HepG2 (cell line): ENCODE measurements around the gene KLF12. TPM values are rescaled to one million over a fixed set of nuclear protein-coding genes. Genes with fewer than 3 reads are reported as not detected.

Source experiments
- ATAC-seq: fragments of 200-7000 bp; cut with Tn5 transposase; 3 replicates; pipeline ENCODE4 v1.9.1; 2020; ENCODE audit warnings: mild to moderate bottlenecking, moderate library complexity
- BruUV-seq: library from RNA; stranded (reverse); fragments of 400-500 nt; replicated peaks from 2 replicates; lab custom pipeline; 2021; lab: Mats Ljungman, UMichigan
- CTCF ChIA-PET: fragments of 300-600 bp; formaldehyde crosslinking; extraction: SDS; loops from one replicate; lab custom pipeline; 2021; ENCODE audit warnings: low total read pairs, inconsistent platforms, low intra/inter-chr PET ratio; lab: Yijun Ruan, JAX
- POLR2A ChIA-PET: fragments of 350-600 bp; sonication (Branson Sonifier 250); formaldehyde crosslinking; loops from one replicate; lab custom pipeline; 2020; ENCODE audit warnings: antibody characterized with exemption, inconsistent platforms; lab: Yijun Ruan, JAX
- DNase-seq: peaks from one replicate; pipeline ENCODE4 v3.0.0-alpha.2; 2015; ENCODE audit warnings: low spot score
- FAIRE-seq: peaks from 3 replicates; lab custom pipeline; 2011; peaks lifted over from hg19 to GRCh38; lab: Jason Lieb, UNC
- H2AFZ ChIP-seq: one replicate; pipeline ENCODE4 v1.6.1; 2011; ENCODE audit warnings: low read length, inconsistent platforms
- H3K27ac ChIP-seq: fragments of 300-600 bp; 3 replicates; pipeline ENCODE4 v1.8.0; 2011; ENCODE audit warnings: mixed run types, mild to moderate bottlenecking, mixed read lengths, low read length, inconsistent platforms; ENCODE audit not compliant: insufficient read depth; ENCODE audit errors: extremely low read length
- H3K27me3 ChIP-seq, 2 experiments: fragments of 200-600 bp in 1 of 2; 2 replicates in 1 of 2; 3 replicates in 1 of 2; pipeline versions ENCODE4 v1.6.0 to v1.8.0; 2011; ENCODE audit warnings: low read length in 2 of 2, mild to moderate bottlenecking in 2 of 2, moderate library complexity in 2 of 2, inconsistent platforms in 1 of 2; ENCODE audit not compliant: insufficient read depth in 2 of 2, control insufficient read depth in 1 of 2
- H3K36me3 ChIP-seq, 2 experiments: fragments of 200-600 bp in 1 of 2; replicated peaks in 1 of 2; 2 replicates in 1 of 2; 3 replicates in 1 of 2; pipeline versions ENCODE4 v1.5.1 to v1.8.0; 2011; ENCODE audit warnings: low read length in 2 of 2, inconsistent platforms in 1 of 2; ENCODE audit not compliant: insufficient read depth in 2 of 2, control insufficient read depth in 1 of 2
- H3K4me1 ChIP-seq: 2 replicates; pipeline ENCODE4 v1.5.1; 2012; ENCODE audit warnings: low read length, inconsistent platforms; ENCODE audit not compliant: insufficient read depth
- H3K4me2 ChIP-seq: 2 replicates; pipeline ENCODE4 v1.6.0; 2011; ENCODE audit warnings: low read depth, low read length, inconsistent platforms
- H3K4me3 ChIP-seq, 3 experiments: fragments of 200-600 bp in 1 of 3; sonication (generic), shearing (Covaris generic) in 1 of 3; replicated peaks in 1 of 3; 2 replicates each; pipeline ENCODE4 v1.5.1; 2011 to 2016; ENCODE audit warnings: low read length in 3 of 3, inconsistent platforms in 2 of 3, low read depth in 2 of 3, mild to moderate bottlenecking in 2 of 3, control low read depth in 1 of 3, mixed read lengths in 1 of 3; ENCODE audit not compliant: insufficient read depth in 1 of 3
- H3K79me2 ChIP-seq: one replicate; pipeline ENCODE4 v1.6.1; 2011; ENCODE audit warnings: low read length, inconsistent platforms; ENCODE audit not compliant: insufficient read depth
- H3K9ac ChIP-seq: 2 replicates; pipeline ENCODE4 v1.6.0; 2011; ENCODE audit warnings: mild to moderate bottlenecking, low read depth, low read length, inconsistent platforms; ENCODE audit not compliant: insufficient read depth
- H3K9me3 ChIP-seq: 2 replicates; pipeline ENCODE4 v1.5.1; 2012; ENCODE audit warnings: mild to moderate bottlenecking, low read length
- H4K20me1 ChIP-seq: 2 replicates; pipeline ENCODE4 v1.6.0; 2011; ENCODE audit warnings: inconsistent platforms, mild to moderate bottlenecking, low read length, moderate library complexity; ENCODE audit not compliant: insufficient read depth
- CHD4 ChIP-seq: fragments of 200-600 bp; sonication (generic); IDR thresholded peaks from 2 replicates; pipeline ENCODE4 v1.7.0; 2017; ENCODE audit warnings: mild to moderate bottlenecking, low read length, borderline replicate concordance
- ETV5 ChIP-seq: IDR thresholded peaks from 2 replicates; pipeline ENCODE4 v1.6.1; 2018; ENCODE audit warnings: missing biosample characterization, missing genetic modification reagents, inconsistent platforms, borderline replicate concordance
- MIXL1 ChIP-seq: IDR thresholded peaks from 2 replicates; pipeline ENCODE4 v1.6.1; 2016
- NBN ChIP-seq: fragments of 450-650 bp; conservative IDR thresholded peaks from 2 replicates; pipeline ENCODE4 v1.6.1; 2017
- NCOA5 ChIP-seq: sonication (generic); formaldehyde crosslinking; IDR thresholded peaks from 2 replicates; pipeline ENCODE4 v1.4.0; 2020; ENCODE audit warnings: missing genetic modification reagents
- NFE2L2 ChIP-seq: fragments of 150-350 bp; IDR thresholded peaks from 2 replicates; pipeline ENCODE4 v1.6.1; 2014; ENCODE audit warnings: low read length
- PRMT3 ChIP-seq: sonication (generic); formaldehyde crosslinking; IDR thresholded peaks from 2 replicates; pipeline ENCODE4 v1.8.1; 2022; ENCODE audit warnings: low read depth, mild to moderate bottlenecking, moderate library complexity, missing genetic modification reagents, borderline replicate concordance
- RARG ChIP-seq: sonication (generic); formaldehyde crosslinking; IDR thresholded peaks from 2 replicates; pipeline ENCODE4 v1.4.0; 2020; ENCODE audit warnings: low read depth, mild to moderate bottlenecking, missing genetic modification reagents
- SMAD3 ChIP-seq: sonication (generic); formaldehyde crosslinking; IDR thresholded peaks from 2 replicates; pipeline ENCODE4 v1.4.0; 2020; ENCODE audit warnings: missing genetic modification reagents
- SNRNP70 ChIP-seq: fragments of 200-400 bp; formaldehyde crosslinking; IDR thresholded peaks from 2 replicates; pipeline ENCODE4 v1.6.1; 2017; ENCODE audit warnings: mild to moderate bottlenecking, low read depth, low read length, moderate library complexity
- SP1 ChIP-seq, 2 experiments: fragments of 450-650 bp in 1 of 2; sonication (generic) in 1 of 2; formaldehyde crosslinking in 1 of 2; IDR thresholded peaks; 2 replicates each; pipeline versions ENCODE4 v1.4.0 to v1.6.1; 2016 to 2020; ENCODE audit warnings: missing genetic modification reagents in 1 of 2
- ZNF709 ChIP-seq: sonication (generic); formaldehyde crosslinking; IDR thresholded peaks from 2 replicates; pipeline ENCODE4 v1.5.0; 2020; ENCODE audit warnings: mild to moderate bottlenecking, missing genetic modification reagents
- WGBS: methylation state at CpG from one replicate; pipeline ENCODE4 v1.1.6; 2017; ENCODE audit warnings: low lambda C conversion rate; 5-methylcytosine and 5-hydroxymethylcytosine counted together
- in situ Hi-C: cut with HindIII; loops from 2 replicates; pipeline ENCODE4 v1.10.0; 2017; ENCODE audit warnings: low pct_unique_long_range_greater_than_20kb; ENCODE audit not compliant: extremely low pct_ligation_motif_present
- intact Hi-C: fragments of 100-400 bp; cut with micrococcal nuclease; formaldehyde crosslinking; loops from one replicate; pipeline ENCODE4 v1.10.0; 2022; ENCODE audit not compliant: unreplicated experiment
- polyA plus RNA-seq, 8 experiments: library from polyadenylated mRNA; depleted of rRNA in 3 of 8; stranded (reverse) in 7 of 8; unstranded in 1 of 8; fragments of >200 nt; fragmentation: Illumina TruSeq in 4 of 8; extraction: Trizol in 4 of 8; gene quantifications; 2 replicates each; pipeline versions ENCODE4 v1.2.1 to v1.2.3, GENCODE V29; 2011 to 2016; ENCODE audit warnings: low read depth in 4 of 8, missing spikeins in 1 of 8, mixed read lengths in 1 of 8; ENCODE audit not compliant: insufficient read depth in 1 of 8
- total RNA-seq, 5 experiments: library from RNA; depleted of rRNA; stranded (reverse); fragments of >200 nt; fragmentation: Illumina TruSeq; extraction: Trizol; gene quantifications; 2 replicates each; pipeline ENCODE4 v1.2.3, GENCODE V29; 2016; ENCODE audit warnings: low read depth in 1 of 5
- TF ChIP-seq, protein P1 (sequence below): IDR thresholded peaks from 2 replicates; pipeline ENCODE4 v1.6.1; 2016; ENCODE audit warnings: control low read depth
- TF ChIP-seq, protein P2 (sequence below): sonication (generic); formaldehyde crosslinking; IDR thresholded peaks from 2 replicates; pipeline ENCODE4 v1.8.1; 2022; ENCODE audit warnings: mild to moderate bottlenecking, missing genetic modification reagents
- TF ChIP-seq, protein P3 (sequence below): IDR thresholded peaks from 2 replicates; pipeline ENCODE4 v1.6.1; 2016; ENCODE audit warnings: low read depth
- TF ChIP-seq, protein P4 (sequence below): sonication (generic); formaldehyde crosslinking; IDR thresholded peaks from 2 replicates; pipeline ENCODE4 v1.5.0; 2020; ENCODE audit warnings: missing genetic modification reagents
- TF ChIP-seq, protein P5 (sequence below): IDR thresholded peaks from 2 replicates; pipeline ENCODE4 v1.4.0; 2020; ENCODE audit warnings: mild to moderate bottlenecking, missing genetic modification reagents

KLF12 gene
- total and polyA plus RNA-seq, 2 of the 13 experiments (the other 11 are each of a cell fraction or from before 2014, with no cell fraction given): 0.66 to 1.5 TPM

DNA sequence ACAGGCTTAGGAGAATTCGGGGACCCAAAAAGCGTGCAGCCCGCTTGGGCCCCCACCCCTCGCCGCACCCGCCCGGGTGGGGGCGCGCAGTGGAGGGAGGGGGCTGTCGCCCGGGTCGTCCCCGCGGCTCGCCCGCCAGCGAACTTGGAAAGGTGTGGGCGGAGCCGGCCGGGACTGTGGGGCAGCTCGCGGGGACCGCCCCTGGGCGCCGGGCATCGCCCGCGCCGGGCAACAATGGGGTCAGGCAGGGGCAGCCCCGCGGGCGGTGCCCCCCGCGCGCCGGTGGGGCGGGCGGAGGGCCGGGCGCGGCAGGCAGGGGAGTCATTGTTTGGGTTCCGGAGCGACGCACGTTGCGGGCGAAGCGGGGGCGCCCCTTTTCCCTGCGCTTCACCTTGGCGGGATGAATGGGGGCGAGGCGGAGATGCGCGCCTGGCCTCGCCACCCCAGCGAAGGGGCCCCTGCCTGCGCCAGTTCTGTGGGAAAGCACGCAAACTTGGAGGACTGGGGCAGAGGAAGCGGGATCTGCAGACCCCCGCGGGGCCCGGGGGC is 647 bp upstream of the KLF12 start:
- BruUV-seq: no TSS peak
- peak overlapping the region; percentile 60 for H3K27ac ChIP-seq
- H3K27me3 ChIP-seq: peaks cover 0 to 31% of the 10 kb centered on the region in 2 experiments; a peak in 1 of 5 replicates
- FAIRE-seq: no peak
- H4K20me1 ChIP-seq: no peaks in the 10 kb centered on the region
- peak overlapping the region; percentile 51 for H3K9ac ChIP-seq
- H3K4me1 ChIP-seq: peaks cover 44% of the 10 kb centered on the region
- 0% methylated on average over 3 of the region's 63 CpGs for WGBS
- peak overlapping the region; percentile 64 to 75 (median 72) for H3K4me3 ChIP-seq
- peak; percentile 59 for ATAC-seq
- no peak overlapping the region for H2AFZ ChIP-seq
- ChIA-PET POLR2A (no interaction called here), CTCF (no interaction called here)
- H3K9me3 ChIP-seq: no peaks in the 10 kb centered on the region
- H3K79me2 ChIP-seq: no peaks in the 10 kb centered on the region
- in situ Hi-C loops: no loop called here
- H3K4me2 ChIP-seq: peak overlapping the region; percentile 76
- no peaks in the 10 kb centered on the region for H3K36me3 ChIP-seq
- DNase-seq: no peak
- intact Hi-C loops: loop anchor here (1.0 to 10.0 kb wide), 4 partner anchors 92 to 300 kb away; no protein-coding TSS in a partner anchor
- TF ChIP-seq SP1 (IDR thresholded peaks at IDR 0.05): no peak
- TF ChIP-seq SP1 (CRISPR knock-in tag; IDR thresholded peaks at IDR 0.05): no peak
- TF ChIP-seq CHD4: no peak
- TF ChIP-seq, protein P1, sequence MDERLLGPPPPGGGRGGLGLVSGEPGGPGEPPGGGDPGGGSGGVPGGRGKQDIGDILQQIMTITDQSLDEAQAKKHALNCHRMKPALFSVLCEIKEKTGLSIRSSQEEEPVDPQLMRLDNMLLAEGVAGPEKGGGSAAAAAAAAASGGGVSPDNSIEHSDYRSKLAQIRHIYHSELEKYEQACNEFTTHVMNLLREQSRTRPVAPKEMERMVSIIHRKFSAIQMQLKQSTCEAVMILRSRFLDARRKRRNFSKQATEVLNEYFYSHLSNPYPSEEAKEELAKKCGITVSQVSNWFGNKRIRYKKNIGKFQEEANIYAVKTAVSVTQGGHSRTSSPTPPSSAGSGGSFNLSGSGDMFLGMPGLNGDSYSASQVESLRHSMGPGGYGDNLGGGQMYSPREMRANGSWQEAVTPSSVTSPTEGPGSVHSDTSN (CRISPR knock-in tag): no peak
- no peak for TF ChIP-seq SNRNP70
- no peak for TF ChIP-seq SMAD3
- TF ChIP-seq NCOA5 (CRISPR knock-in tag): no peak
- no peak for TF ChIP-seq NBN
- TF ChIP-seq MIXL1: no peak
- no peak for TF ChIP-seq RARG
- no peak for TF ChIP-seq ETV5 (CRISPR knock-in tag)
- no peak for TF ChIP-seq NFE2L2
- TF ChIP-seq, protein P2, sequence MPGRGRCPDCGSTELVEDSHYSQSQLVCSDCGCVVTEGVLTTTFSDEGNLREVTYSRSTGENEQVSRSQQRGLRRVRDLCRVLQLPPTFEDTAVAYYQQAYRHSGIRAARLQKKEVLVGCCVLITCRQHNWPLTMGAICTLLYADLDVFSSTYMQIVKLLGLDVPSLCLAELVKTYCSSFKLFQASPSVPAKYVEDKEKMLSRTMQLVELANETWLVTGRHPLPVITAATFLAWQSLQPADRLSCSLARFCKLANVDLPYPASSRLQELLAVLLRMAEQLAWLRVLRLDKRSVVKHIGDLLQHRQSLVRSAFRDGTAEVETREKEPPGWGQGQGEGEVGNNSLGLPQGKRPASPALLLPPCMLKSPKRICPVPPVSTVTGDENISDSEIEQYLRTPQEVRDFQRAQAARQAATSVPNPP (CRISPR knock-in tag): no peak
- TF ChIP-seq ZNF709 (CRISPR knock-in tag): no peak
- TF ChIP-seq, protein P3, sequence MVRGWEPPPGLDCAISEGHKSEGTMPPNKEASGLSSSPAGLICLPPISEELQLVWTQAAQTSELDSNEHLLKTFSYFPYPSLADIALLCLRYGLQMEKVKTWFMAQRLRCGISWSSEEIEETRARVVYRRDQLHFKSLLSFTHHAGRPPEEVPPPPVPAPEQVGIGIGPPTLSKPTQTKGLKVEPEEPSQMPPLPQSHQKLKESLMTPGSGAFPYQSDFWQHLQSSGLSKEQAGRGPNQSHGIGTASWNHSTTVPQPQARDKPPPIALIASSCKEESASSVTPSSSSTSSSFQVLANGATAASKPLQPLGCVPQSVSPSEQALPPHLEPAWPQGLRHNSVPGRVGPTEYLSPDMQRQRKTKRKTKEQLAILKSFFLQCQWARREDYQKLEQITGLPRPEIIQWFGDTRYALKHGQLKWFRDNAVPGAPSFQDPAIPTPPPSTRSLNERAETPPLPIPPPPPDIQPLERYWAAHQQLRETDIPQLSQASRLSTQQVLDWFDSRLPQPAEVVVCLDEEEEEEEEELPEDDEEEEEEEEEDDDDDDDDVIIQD (CRISPR knock-in tag): no peak
- TF ChIP-seq, protein P4, sequence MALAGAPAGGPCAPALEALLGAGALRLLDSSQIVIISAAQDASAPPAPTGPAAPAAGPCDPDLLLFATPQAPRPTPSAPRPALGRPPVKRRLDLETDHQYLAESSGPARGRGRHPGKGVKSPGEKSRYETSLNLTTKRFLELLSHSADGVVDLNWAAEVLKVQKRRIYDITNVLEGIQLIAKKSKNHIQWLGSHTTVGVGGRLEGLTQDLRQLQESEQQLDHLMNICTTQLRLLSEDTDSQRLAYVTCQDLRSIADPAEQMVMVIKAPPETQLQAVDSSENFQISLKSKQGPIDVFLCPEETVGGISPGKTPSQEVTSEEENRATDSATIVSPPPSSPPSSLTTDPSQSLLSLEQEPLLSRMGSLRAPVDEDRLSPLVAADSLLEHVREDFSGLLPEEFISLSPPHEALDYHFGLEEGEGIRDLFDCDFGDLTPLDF (CRISPR knock-in tag): no peak
- TF ChIP-seq, protein P5, sequence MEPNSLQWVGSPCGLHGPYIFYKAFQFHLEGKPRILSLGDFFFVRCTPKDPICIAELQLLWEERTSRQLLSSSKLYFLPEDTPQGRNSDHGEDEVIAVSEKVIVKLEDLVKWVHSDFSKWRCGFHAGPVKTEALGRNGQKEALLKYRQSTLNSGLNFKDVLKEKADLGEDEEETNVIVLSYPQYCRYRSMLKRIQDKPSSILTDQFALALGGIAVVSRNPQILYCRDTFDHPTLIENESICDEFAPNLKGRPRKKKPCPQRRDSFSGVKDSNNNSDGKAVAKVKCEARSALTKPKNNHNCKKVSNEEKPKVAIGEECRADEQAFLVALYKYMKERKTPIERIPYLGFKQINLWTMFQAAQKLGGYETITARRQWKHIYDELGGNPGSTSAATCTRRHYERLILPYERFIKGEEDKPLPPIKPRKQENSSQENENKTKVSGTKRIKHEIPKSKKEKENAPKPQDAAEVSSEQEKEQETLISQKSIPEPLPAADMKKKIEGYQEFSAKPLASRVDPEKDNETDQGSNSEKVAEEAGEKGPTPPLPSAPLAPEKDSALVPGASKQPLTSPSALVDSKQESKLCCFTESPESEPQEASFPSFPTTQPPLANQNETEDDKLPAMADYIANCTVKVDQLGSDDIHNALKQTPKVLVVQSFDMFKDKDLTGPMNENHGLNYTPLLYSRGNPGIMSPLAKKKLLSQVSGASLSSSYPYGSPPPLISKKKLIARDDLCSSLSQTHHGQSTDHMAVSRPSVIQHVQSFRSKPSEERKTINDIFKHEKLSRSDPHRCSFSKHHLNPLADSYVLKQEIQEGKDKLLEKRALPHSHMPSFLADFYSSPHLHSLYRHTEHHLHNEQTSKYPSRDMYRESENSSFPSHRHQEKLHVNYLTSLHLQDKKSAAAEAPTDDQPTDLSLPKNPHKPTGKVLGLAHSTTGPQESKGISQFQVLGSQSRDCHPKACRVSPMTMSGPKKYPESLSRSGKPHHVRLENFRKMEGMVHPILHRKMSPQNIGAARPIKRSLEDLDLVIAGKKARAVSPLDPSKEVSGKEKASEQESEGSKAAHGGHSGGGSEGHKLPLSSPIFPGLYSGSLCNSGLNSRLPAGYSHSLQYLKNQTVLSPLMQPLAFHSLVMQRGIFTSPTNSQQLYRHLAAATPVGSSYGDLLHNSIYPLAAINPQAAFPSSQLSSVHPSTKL (CRISPR knock-in tag): no peak
- no peak for TF ChIP-seq PRMT3 (CRISPR knock-in tag)
